Activated gamma-delta T cell treated with anti-CD3 and anti-CD28 coated beads, Interleukin-2, amount 50 U/mL, for 16 hours (primary cell): ENCODE data around the gene SLC27A1.
"Not testable (repeated sequence)": the region's sequence is repeated elsewhere in the genome, so short reads cannot be mapped to it uniquely, and the experiment has no call there.

Source experiments
- DNase-seq: peaks from one replicate; pipeline ENCODE4 v3.0.0-alpha.2; 2020; ENCODE audit warnings: low read depth

SLC27A1 gene

DNA sequence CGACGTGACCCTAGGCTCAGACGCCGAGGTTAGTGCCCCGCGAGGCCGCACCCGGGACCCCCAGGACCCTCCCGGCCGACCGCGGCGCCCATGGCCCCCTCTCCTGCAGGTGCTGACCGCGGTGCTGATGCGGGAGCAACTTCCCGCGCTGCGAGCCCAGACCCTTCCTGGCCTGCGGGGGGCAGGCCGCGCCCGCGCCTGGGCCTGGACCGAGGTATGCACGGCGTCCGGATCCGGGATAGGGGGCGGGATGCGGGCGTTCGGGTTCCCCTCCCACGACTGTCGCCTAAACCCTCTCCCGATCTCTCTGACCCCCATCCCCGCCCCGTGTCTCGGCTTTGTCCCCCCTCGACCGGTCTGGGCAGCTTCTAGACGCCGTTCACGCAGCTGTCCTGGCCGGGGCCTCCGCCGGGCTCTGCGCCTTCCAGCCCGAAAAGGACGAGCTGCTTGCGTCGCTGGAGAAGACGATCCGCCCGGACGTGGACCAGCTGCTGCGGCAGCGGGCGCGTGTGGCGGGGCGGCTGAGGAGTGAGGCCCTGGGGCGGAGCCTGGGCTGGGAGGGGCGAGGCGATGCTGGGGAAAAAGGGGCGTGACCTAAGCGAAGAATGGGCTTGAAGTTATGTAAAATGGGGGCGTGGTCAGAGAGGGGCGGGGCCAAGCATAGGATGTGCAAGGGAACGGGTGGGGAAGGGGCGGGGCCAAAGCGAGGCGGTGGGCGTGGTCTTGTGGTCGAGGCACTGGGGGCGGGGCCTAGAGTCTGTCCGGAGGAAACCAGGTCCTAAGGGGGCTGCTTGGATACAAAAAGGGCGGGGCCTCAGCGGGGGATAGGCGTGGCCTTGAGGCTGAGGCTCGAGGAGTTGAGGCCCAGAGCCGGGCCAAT lies 69.2 kb downstream of the SLC27A1 start:
- DNase-seq: peak; percentile 96

- no peak for DNase-seq
These were observed 69.8 kb downstream of the SLC27A1 start for GRCh38 chr19:17540174-17540573.

GRCh38 chr19:17541184-17541759 lies 70.9 kb downstream of the SLC27A1 start:
- DNase-seq: no peak

DNA sequence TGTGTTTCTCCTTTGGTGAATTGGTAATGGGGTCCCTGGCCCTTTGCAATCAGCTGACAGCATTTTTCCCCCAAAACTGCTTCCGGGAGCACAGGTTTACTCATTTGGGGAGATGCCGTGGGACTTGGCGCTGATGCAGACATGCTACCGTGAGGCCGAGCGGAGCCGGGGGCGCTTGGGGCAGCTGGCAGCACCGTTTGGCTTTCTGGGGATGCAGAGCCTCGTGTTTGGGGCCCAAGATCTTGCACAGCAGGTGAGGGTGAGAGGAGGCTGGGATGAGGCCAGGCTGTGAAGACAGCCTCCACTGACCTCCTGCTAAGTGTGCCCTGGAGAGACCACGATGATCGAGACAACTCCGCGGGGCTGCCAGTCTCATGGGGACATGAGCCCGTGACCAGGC lies 71.7 kb downstream of the SLC27A1 start:
- DNase-seq: no peak

- no peak for DNase-seq
These were observed 72.7 kb downstream of the SLC27A1 start for GRCh38 chr19:17542793-17543582.

DNA sequence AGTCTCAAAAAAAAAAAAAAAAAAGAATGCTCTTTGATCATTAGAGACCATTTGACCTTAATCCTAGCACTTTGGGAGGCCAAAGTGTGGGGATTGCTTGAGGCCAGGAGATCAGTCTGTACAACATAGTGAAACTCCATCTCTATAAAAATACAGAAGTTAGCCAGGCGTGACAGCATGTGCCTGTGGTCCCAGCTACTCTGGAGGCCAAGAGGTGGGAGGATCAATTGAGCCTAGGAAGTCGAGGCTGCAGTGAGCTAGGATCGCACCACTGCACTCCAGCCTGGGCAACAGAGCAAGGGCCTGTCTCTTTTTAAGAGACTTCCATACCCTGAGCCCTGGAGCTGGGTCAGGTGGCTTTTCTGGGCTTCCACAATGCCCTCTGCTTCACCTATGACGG lies 73.7 kb downstream of the SLC27A1 start:
- no peak for DNase-seq

GRCh38 chr19:17544418-17544817 lies 74.1 kb downstream of the SLC27A1 start:
- DNase-seq: no peak

DNA sequence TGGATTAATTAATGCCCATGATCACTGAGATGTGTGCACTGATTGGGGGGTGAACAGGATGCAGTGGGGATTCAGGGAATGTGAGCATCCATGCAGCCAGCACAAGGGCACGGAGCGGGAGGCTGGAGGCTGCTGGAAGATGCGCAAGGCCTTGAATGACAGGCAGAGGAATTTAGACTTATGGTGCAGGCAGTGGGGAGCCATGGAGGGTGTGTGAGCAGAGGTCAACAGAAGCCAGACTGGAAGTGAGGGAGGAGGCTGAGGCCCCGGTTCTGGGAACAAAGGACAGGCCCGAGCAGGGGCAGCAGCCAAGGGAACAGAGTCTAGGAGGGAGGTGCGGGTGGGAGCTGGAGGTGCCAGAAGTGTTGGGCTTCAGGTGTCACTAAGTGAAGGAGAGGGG lies 77.8 kb downstream of the SLC27A1 start:
- DNase-seq: no peak

DNA sequence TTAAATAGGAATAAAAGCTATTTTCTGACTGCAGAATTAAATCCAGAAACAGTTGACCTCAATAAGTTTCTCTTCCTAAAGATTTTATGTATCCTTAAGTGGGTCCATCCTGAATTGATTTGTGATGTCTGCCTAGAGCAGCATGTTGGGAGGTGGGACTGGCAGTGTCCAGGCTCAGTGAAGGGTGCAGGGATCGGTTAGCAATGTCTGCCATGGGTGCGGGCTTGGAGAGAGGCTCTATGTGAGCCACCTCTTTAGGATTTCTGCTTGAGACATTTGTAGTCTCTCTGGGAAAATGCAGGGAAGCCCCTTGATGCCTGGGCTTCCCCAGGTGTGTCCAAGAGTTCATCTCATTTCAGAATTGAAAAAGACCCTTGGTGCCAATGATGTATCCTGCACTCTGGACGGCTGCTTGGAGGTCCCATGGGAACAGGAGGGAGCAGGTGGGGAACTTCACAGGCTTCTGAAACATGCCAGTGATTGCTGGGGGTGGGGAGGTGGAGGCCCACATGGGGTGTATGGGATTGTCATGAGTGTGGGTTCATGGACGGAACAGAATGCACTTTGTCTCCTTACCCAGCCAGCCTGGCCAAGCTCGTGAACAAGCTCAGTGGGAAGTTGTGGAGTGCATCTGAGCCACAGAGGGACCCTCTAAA lies 78.9 kb downstream of the SLC27A1 start:
- DNase-seq: no peak

- no peak for DNase-seq
These were observed 79.8 kb downstream of the SLC27A1 start for GRCh38 chr19:17550076-17550667.

DNA sequence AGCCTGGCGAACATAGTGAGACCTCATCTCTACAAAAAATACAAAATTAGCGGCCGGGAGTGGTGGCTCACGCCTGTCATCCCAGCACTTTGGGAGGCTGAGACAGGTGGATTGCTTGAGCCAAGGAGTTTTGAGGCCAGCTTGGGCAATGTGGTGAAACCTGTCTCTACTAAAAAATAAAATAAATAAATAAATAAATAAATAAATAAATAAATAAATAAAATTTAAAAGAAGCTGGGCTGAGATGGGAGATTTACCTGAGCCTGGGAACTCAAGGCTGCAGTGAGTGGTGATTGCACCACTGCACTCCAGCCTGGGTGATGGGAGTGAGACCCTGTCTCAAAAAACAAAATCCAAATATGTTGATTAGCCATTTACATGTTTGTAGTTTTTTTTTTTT lies 82.4 kb downstream of the SLC27A1 start:
- DNase-seq: not testable (repeated sequence)

DNA sequence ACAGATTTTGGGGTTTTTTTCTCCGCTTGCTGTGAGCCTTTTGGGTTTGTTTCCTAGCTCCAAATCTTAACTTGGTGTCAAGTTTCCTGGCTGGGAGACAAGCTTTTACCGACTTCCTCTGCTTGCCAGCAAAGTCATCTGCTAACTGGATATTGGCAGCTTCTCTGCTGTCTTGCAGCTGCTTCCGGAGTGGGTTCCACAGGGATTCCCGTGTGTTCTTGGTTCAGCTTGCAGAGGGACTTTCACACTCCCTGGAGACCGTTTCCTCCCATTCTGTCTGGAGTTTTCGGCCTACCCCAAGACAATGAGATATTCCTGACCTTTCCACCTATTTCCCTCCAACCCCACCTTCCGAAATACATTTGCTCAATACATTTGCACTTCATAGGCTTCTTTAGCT lies 82.9 kb downstream of the SLC27A1 start:
- DNase-seq: no peak

- no peak for DNase-seq
These were observed 84.7 kb downstream of the SLC27A1 start for GRCh38 chr19:17554968-17555479.

- peak; percentile 97 for DNase-seq
These were observed 85.2 kb downstream of the SLC27A1 start, which contains the start of gene COLGALT1 for GRCh38 chr19:17555480-17555928. Gene COLGALT1, plus strand, starts transcription at chr19:17555649. Its CDS starts 65 bp downstream, at chr19:17555714.
